Right lobe of liver (tissue), 6 donors: ENCODE measurements around the gene NOD1. TPM values are rescaled to one million over a fixed set of nuclear protein-coding genes. Genes with fewer than 3 reads are reported as not detected.

Source experiments
- ATAC-seq, 4 donors: fragments of 200-7000 bp; cut with Tn5 transposase; one replicate each; pipeline ENCODE4 v1.9.1; 2020; ENCODE audit warnings: mild to moderate bottlenecking in 4 of 4, moderate library complexity in 4 of 4
- DNase-seq, 3 donors: peaks; one replicate each; pipeline ENCODE4 v3.0.0-alpha.2; 2020
- H3K27ac ChIP-seq, 3 donors: fragments of 200-600 bp; one replicate each; pipeline ENCODE4 v1.8.0; 2022
- H3K27me3 ChIP-seq, 2 donors: fragments of 200-600 bp; one replicate each; pipeline ENCODE4 v1.8.0; 2022
- H3K36me3 ChIP-seq, 4 donors: fragments of 200-600 bp; sonication (generic) in 1 of 4; one replicate each; pipeline versions ENCODE4 v1.5.1 to v1.8.0; 2017 to 2022; ENCODE audit warnings: control low read depth in 1 of 4
- H3K4me1 ChIP-seq, 4 donors: fragments of 200-600 bp; sonication (generic) in 1 of 4; one replicate each; pipeline versions ENCODE4 v1.5.1 to v1.8.0; 2017 to 2022; ENCODE audit warnings: control low read depth in 1 of 4
- H3K4me3 ChIP-seq, 3 donors: fragments of 200-600 bp; one replicate each; pipeline ENCODE4 v1.8.0; 2022
- H3K9me3 ChIP-seq, 4 donors: fragments of 200-600 bp; sonication (generic) in 1 of 4; one replicate each; pipeline versions ENCODE4 v1.5.1 to v1.8.0; 2017 to 2022; ENCODE audit warnings: control low read depth in 1 of 4
- CTCF ChIP-seq, 4 donors: fragments of 200-600 bp in 3 of 4; fragments of 450-650 bp in 1 of 4; IDR thresholded peaks; one replicate each; pipeline versions ENCODE4 v1.5.1 to v1.8.0; 2016 to 2022; ENCODE audit warnings: antibody characterized with exemption in 4 of 4, mild to moderate bottlenecking in 2 of 4
- POLR2A ChIP-seq: fragments of 450-650 bp; IDR thresholded peaks from one replicate; pipeline ENCODE4 v1.6.1; 2017; ENCODE audit warnings: antibody characterized with exemption, mild to moderate bottlenecking
- WGBS: methylation state at CpG from one replicate; pipeline ENCODE4 v1.1.6; 2018; ENCODE audit warnings: low coverage, low lambda C conversion rate; ENCODE audit not compliant: insufficient coverage; ENCODE audit errors: missing lambda C conversion rate; 5-methylcytosine and 5-hydroxymethylcytosine counted together
- intact Hi-C, 2 donors: fragments of 100-400 bp; cut with DNase I; formaldehyde crosslinking; loops; one replicate each; pipeline versions ENCODE4 v1.11.2 to v1.14.1; 2022
- total RNA-seq, 6 experiments: library from RNA; depleted of rRNA in 2 of 6; stranded (reverse); fragments of >200 nt in 2 of 6; fragmentation: NEBNext Ultra II Directional in 3 of 6; extraction: Animal tissue kit (Norgen Biotek cat#: 25700) in 3 of 6; gene quantifications; one replicate each; pipeline versions ENCODE4 v1.1.0 to v1.2.4, GENCODE V29; 2016 to 2023
- donor health status: DM: no; HTN: yes; CAD: no.
- donor health status: DM: no; HTN: no; CAD: no.
- donor health status: DM: no; HTN: no; CAD: no.
- donor health status: DM: no; HTN: yes; CAD: no.
- donor health status: DM: no; HTN: yes; CAD: no.

The NOD1 gene
- total RNA-seq, 6 experiments from 2014 or later: 1.7 to 5.3 (median 2.7) TPM

GRCh38 chr7:30502470-30503251 lies 24.1 kb upstream of the NOD1 start:
- Histone ChIP-seq H3K27ac (no peak overlapping the region), H3K4me1 (peaks cover 0 to 4% (median 0%) of the 10 kb centered on the region in 4 donors), H3K36me3 (no peaks in the 10 kb centered on the region), H3K9me3 (no peaks in the 10 kb centered on the region), H3K27me3 (no peaks in the 10 kb centered on the region), H3K4me3 (no peak overlapping the region)
- intact Hi-C loops: no loop called here
- DNase-seq (no peak), ATAC-seq (no peak)
- no peak for TF ChIP-seq POLR2A
- TF ChIP-seq CTCF (IDR thresholded peaks at IDR 0.05): no peak
- WGBS: 83% methylated on average over 1 of the region's 2 CpGs

- intact Hi-C loops: no loop called here
- Histone ChIP-seq H3K27me3 (no peaks in the 10 kb centered on the region), H3K9me3 (no peaks in the 10 kb centered on the region), H3K36me3 (no peaks in the 10 kb centered on the region), H3K4me1 (peaks cover 0 to 4% (median 0%) of the 10 kb centered on the region in 4 donors), H3K27ac (no peak overlapping the region), H3K4me3 (no peak overlapping the region)
- TF ChIP-seq POLR2A (no peak), CTCF (IDR thresholded peaks at IDR 0.05) (no peak)
- DNase-seq (no peak), ATAC-seq (no peak)
- WGBS: 98% methylated on average over 4 of the region's 5 CpGs
Observed at GRCh38 chr7:30501264-30501663, 22.7 kb upstream of the NOD1 start.

GRCh38 chr7:30493228-30493627 lies 14.6 kb upstream of the NOD1 start:
- H3K4me1 ChIP-seq: no peaks in the 10 kb centered on the region
- peak in 3 of 4 donors; percentile 14 to 45 (median 28) for ATAC-seq
- no peaks in the 10 kb centered on the region for H3K27me3 ChIP-seq
- intact Hi-C loops: no loop called here
- H3K36me3 ChIP-seq: no peaks in the 10 kb centered on the region
- DNase-seq: no peak
- no peaks in the 10 kb centered on the region for H3K9me3 ChIP-seq
- no peak overlapping the region for H3K4me3 ChIP-seq
- TF ChIP-seq CTCF (IDR thresholded peaks at IDR 0.05) (no peak), POLR2A (no peak)
- H3K27ac ChIP-seq: no peak overlapping the region

GRCh38 chr7:30491417-30491816 lies 12.8 kb upstream of the NOD1 start:
- no peak for ATAC-seq
- Histone ChIP-seq H3K36me3 (no peaks in the 10 kb centered on the region), H3K27me3 (no peaks in the 10 kb centered on the region), H3K9me3 (no peaks in the 10 kb centered on the region), H3K27ac (no peak overlapping the region), H3K4me1 (no peaks in the 10 kb centered on the region), H3K4me3 (no peak overlapping the region)
- TF ChIP-seq POLR2A (no peak), CTCF (IDR thresholded peaks at IDR 0.05) (no peak)
- DNase-seq: no peak
- intact Hi-C loops: no loop called here

GRCh38 chr7:30487371-30487770 lies 8.8 kb upstream of the NOD1 start:
- intact Hi-C loops: no loop called here
- WGBS: 92% methylated on average over 1 of the region's 1 CpG
- H3K9me3 ChIP-seq: no peaks in the 10 kb centered on the region
- ATAC-seq (no peak), DNase-seq (no peak)
- H3K27me3 ChIP-seq: no peaks in the 10 kb centered on the region
- no peak overlapping the region for H3K4me3 ChIP-seq
- H3K4me1 ChIP-seq: no peaks in the 10 kb centered on the region
- no peaks in the 10 kb centered on the region for H3K36me3 ChIP-seq
- TF ChIP-seq CTCF (IDR thresholded peaks at IDR 0.05) (no peak), POLR2A (no peak)
- no peak overlapping the region for H3K27ac ChIP-seq
